Measurements from ENCODE around the gene LAMA2.

LAMA2 gene, protein sequence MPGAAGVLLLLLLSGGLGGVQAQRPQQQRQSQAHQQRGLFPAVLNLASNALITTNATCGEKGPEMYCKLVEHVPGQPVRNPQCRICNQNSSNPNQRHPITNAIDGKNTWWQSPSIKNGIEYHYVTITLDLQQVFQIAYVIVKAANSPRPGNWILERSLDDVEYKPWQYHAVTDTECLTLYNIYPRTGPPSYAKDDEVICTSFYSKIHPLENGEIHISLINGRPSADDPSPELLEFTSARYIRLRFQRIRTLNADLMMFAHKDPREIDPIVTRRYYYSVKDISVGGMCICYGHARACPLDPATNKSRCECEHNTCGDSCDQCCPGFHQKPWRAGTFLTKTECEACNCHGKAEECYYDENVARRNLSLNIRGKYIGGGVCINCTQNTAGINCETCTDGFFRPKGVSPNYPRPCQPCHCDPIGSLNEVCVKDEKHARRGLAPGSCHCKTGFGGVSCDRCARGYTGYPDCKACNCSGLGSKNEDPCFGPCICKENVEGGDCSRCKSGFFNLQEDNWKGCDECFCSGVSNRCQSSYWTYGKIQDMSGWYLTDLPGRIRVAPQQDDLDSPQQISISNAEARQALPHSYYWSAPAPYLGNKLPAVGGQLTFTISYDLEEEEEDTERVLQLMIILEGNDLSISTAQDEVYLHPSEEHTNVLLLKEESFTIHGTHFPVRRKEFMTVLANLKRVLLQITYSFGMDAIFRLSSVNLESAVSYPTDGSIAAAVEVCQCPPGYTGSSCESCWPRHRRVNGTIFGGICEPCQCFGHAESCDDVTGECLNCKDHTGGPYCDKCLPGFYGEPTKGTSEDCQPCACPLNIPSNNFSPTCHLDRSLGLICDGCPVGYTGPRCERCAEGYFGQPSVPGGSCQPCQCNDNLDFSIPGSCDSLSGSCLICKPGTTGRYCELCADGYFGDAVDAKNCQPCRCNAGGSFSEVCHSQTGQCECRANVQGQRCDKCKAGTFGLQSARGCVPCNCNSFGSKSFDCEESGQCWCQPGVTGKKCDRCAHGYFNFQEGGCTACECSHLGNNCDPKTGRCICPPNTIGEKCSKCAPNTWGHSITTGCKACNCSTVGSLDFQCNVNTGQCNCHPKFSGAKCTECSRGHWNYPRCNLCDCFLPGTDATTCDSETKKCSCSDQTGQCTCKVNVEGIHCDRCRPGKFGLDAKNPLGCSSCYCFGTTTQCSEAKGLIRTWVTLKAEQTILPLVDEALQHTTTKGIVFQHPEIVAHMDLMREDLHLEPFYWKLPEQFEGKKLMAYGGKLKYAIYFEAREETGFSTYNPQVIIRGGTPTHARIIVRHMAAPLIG (N-terminal part only)

DNA sequence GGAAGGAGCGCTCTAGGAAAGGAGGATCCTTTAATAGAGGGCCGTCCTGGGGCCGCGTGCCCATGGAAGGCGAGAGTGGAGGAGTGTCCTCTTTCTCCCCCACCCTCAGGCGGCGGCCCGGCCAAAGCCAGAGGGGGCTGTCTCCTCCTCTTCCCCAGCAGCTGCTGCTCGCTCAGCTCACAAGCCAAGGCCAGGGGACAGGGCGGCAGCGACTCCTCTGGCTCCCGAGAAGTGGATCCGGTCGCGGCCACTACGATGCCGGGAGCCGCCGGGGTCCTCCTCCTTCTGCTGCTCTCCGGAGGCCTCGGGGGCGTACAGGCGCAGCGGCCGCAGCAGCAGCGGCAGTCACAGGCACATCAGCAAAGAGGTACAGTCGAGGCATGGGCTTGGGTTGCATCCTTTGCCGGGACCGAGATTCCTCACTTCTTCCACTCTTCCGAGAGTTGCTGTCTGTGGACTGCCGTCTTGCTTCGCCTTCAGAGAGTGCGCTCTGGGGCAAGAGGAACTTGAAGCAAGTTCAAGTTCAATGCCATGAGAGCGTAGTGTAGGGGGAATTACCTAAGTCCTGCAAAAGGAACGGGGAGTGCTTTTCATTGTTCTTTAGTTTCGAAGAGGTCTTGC, at the start of gene LAMA2:
Gene LAMA2, plus strand, starts transcription at position 148 of the 621 bp plus-strand sequence. Its CDS starts 108 bp downstream, at position 256.
- DNase-seq, result no peak

DNA sequence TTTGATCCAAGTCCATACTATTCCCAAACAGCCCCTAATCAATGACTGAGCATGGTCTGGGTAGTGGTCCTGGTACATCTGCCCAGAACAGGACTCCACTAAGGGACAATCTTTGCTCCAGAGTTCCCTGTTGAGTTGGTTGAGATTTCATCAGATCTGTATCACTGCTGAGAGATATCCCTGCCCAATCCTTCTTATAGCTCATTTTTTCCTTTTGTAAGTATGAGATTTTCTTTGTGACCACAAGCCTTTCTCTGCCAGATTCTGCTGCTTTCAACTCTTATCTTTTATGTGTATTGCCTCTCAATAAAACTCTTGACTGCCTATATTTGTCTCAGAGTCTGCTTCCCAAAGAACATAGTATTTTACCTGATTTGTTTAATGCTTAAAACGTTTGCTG, 46.2 kb upstream of the LAMA2 start:
- no peak for DNase-seq

DNA sequence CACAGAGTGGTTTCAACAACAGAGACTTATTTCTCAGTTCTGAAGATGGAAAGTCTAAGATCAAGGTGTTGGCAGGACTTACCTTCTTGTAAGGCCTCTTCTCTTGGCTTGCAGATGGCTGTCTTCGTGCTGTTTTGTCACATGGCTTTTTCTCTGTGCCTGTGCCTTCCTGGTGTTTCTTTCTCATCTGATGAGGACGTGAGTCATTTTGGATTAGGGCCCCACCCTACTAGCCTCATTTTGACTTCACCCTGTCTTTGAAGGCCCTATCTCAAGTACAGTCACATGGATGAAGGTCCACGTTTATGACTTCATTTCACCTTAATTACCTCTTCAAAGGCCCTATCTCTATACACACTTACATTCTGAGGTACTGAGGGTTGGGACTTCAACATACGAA, 41.4 kb upstream of the LAMA2 start:
- no peak for DNase-seq

DNA sequence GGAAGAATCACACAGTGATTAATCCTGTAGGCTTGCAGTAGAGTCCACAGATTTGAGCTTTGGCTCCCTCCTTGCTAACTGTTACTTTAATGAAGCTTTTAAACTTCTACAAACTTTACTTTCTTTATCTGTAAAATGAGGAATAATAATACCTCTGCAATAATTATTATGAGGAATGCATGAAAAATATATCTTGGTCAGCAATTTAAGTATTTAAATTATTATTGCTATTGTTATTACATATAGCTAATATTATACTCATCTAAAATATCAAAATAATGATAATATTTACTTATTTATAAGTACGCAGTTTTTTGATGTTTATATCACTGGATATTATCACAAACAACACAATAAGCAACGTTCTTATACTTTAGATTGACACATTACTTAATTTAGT, 38.3 kb upstream of the LAMA2 start:
- DNase-seq, result no peak

DNA sequence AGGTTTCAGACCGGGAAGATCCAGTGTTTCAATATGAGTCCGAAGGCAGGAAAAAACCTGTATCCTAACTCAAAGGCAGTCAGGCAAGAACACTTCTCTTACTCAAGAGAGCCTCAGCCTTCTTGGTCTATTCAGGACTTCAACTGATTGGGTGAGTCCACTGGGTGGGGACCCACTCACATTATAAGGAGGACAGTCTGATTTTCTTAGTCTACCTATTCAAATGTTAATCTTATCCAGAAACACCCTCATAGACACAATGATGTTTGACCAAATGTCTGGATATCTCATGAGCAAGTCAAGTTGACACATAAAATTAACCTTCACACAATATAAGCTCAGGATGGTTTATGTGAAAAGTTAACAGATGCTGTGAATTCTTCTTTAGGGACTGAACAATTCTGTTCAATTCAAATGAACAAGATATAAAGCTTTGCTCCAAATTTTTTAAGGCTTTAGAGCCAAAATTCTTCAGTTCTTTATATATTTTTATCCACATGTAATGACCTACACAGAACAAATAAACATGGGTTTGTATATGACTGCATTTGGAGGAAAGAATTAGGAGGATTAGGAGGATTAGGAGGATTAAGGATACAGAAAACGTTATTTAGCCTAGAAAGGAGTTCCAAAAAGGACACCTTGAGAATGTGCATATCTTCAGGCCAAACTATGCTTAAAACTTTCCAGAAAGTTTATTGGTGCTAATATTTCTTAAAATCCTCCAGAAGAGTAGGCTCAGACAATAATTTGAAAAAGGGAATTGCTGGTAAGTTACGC, 35.3 kb upstream of the LAMA2 start:
- no peak for DNase-seq

DNA sequence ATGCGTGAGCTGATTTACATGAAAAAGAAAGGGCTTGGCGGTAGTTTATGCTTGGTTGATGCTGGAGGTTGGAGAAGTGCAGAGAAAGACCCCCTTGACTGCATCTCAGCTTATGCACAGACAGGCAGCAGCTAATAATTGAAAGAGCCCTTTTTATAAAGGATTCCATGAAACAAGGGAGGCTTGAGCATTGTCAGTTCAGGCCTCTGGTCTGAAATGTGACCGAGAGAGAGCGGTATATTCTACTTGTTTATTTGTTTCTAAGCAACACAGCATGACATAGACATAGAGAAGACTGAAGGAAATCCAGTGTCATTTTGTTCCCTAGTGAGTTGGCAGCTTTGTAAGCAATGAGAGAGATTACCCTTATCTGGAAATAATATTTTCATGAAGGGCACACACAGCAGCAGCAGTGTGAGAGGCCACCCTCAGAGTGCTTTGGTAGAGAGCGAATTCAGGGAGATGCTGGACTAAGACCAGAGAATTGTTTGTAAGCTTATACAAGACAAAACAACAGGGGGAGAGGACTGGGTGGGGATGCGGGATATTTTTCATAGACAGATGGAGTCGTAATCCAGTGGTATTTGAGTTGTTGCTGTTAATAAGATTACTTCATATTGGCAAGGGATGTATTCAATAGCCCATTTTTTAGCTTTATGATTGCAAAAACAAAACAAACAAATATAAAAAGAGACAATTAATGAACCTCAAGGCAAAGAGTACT, 34.6 kb upstream of the LAMA2 start:
- DNase-seq, result no peak

DNA sequence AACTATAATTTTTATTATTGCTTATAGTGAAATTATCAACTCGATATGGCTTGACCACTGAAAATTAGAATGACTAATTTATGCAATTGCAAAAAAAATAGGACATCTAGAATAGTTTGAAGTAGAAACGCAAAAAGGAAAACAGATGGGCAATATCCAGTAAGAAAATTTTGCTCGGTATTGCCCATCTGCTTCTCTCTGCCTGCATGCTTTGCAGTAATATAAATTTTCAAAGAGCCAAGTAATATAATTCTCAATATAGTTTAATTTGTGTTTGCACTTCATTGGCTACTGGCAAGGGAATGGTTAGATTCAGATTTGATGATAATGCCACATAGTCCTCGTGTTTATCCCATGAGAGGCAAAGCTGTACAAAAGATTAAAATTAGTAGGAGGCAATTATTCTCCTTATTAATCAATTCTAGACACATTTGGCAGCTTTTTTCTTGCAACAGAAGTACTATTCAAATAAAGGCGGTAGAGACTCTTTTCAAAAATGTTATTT, 27.3 kb upstream of the LAMA2 start:
- no peak for DNase-seq

DNA sequence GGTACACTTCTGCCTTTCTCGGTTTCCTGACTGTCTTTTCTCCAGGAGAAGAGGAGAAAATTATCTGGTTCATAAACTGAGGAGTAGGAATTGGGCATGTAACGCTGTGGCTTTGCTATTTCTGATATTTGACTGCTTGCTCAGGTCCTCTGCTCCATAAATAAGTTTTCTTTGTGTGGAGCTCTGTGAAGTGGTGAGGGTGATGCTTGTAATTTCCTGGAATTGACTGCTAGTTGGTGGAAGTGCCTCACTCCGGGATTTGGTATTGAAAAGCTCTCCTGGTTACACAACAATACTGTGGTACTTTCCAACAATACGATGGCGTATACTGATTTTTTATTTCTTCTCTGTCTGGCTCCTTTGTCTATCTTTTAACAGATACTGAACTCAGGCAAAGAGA, 25.1 kb upstream of the LAMA2 start:
- no peak for DNase-seq

DNA sequence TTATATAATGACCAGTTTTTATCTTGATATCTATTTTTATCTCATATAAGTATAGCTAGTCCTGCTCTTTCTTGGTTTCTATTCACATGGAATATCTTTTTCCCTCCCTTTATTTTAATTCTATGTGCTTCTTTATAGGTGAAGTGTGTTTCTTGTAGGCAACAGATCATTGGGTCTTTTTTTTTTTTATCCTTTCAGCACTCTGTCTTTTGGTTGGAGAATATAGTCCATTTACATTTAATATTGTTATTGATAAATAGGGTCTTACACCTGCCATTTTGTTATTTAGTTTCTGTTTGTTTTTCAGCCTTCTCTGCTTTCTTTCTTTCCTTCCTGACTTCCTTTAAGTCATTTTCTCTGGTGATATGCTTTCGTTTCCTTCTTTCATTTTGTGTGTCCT, 22.2 kb upstream of the LAMA2 start:
- DNase-seq, result no peak

DNA sequence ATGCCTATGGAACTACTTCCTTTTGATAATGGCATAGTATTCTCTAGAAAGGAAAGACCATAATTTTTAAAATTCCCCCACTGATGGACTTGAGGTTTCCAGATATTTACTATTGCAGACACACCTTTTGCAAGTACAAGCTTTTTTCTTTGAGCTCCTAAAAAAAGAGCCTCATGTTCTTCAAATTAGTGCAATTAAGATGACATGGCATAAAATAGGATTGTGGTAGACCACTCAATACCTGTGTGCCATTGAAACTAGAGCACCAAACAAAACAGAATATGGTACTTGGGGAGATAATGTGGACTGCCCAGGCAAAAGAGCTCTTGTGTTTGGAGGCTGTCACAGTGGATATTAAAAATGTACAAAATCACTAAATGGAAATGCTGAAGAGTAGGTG, 19.0 kb upstream of the LAMA2 start:
- DNase-seq, result no peak

DNA sequence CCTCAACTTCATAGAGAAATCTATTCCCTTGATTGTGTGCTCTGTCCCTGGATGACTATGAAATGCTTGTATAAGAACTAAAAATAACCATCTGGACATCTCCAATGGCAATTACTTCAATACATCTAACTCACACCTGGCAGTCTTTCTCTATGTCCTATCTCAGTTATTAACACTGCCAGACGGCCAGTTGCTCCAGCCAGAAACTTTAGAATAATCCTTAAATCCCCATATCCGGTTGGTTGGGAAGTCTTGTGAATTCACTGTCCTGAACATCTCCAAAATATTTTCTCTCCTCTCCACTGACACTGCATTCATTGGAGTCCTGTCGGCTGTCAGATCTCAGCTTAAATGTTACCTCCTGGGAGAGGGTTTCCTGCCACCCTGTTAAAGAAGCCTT, 12.2 kb upstream of the LAMA2 start:
- DNase-seq, result no peak

DNA sequence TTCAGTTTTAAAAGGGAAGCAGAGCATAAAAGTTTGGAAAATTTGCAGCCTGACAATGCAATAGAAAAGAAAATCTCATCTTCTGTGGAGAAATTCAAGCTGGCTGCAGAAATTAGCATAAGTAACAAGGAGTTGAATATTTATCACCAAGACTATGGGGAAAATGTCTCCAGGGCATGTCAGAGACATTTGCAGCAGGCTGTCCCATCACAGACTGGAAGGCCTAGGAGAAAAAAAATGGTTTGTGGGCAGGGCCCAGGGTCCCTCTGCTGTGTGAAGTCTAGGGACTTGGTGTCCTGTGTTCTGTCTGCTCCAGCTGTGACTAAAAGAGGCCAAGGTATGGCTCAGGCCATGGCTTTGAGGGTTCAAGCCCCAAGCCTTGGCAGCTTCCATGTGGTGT, 8.1 kb upstream of the LAMA2 start:
- no peak for DNase-seq

DNA sequence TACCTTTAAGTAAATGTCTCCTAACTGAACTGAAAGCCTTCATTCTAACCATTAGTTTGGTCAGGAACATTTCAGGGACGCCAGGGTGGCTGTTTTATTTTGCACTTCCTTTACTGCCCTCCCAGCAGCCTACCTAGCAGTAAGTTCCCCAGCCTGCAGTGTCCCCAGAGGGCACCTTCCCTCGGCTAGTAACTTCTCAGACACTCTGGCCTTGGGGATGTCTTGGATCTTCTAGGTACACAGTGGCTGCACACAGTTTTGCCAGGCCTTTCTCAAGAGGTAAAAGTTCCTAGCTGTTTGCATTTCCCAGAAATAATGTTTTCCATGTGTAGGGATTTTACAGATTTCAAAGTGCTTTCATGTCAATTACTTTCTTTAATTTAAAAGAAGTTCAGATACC, 378 bp upstream of the LAMA2 start:
- no peak for DNase-seq

DNA sequence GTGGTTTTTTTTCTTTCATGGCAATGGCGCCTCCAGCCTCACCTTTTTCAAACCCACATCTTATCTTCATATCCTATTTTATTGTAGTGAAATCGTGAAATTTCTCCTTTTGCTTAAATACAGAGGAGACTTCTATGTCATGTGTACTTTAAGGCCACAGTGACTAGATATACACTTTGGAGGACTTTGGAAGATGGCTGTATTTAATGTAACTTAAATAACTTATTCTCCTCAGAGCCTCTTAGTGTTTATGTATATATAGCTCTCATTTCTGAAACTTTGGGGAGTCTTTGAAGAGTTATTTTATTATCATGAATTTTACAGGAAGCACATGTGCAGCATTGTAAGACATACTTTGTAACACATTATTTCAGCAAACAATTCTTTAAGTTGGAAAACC, 968 bp downstream of the LAMA2 start:
- no peak for DNase-seq

DNA sequence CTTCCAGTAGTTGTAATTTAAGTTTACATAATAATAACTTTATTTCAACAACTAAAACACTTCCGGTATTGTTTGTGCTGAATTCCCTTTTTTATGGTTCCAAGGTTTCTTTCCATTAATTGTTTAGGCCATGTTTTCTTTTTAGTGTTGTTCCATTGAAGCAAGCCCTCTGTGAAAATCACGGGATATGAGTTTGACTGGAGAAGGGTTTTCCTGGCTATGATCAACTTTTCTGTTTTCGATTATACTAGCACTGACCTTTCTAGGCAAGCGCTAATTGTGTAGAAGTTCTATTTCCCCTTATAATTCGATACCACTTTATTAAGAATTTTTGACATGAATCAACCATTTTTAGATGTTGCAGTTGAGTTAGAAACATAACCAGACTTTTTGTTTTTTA, 2.4 kb downstream of the LAMA2 start:
- DNase-seq, result no peak

DNA sequence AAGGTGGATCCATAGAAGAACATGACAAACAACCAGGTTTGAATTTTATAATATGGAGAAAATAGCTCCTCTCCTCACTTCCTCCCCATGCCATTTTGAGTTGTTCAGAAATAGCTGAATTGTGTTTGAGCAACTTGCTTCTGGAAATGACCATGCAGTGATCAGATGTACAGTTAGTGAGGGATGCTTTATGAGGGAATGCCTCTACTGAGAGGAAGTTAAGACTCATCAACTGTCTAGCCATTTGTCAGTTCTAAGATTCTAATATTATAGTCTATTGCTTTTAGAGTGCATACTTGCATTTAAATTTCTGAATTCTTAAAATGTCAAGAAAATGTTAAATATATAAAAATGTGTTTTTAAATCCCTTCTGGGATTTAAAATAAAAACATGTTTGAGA, 3.8 kb downstream of the LAMA2 start:
- no peak for DNase-seq

DNA sequence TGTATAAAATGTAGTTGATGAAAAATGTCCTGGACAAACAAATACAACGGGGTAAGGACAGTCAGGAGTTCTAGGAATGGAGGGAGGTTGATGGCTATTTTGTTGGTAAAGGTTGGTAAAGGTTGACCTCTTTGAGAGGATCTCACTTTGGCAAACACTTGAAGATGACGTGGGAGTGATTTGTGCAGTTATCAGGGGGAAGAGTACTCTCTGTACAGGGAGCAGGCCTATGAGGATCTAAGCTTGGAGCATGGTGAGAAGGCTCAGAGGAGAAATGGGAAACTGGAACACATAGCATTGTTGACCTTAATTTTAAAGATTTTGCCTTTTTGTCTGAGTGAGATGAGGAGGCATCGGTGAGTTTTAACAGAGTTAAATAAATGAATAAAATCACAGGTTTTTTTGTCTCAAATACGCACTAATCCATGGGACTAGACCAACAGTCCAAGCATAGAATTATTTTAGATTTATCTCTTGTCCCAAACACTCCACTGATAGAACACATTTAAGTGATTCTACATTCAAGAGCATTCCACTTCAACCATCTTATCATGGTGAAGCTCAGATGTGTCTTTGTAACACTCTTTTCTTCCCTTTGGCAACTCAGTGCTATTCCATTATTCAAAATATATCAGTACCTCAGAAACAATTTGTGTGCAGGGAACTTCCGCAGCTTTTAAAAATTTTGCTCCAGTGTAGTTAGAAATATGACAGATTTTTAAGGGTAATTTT, 5.7 kb downstream of the LAMA2 start:
- DNase-seq, result no peak

DNA sequence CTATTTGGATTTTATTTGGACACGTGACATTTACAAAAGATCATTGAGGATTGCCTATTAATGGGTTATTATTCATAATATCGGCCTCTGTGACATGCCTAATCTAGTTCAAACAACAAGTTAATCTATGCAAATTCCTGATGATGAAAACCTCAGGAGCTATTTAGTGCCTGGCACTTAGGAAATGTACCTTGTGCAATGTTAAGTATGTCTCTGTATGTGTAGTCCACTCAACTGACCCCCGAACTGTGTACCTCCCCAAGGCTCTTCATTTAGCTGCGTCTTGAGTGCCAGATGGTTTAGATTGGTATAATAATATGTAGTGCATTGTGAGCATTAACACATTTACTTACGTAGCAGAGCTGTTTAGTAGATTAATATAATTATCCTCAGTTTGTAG, 6.9 kb downstream of the LAMA2 start:
- DNase-seq, result no peak

DNA sequence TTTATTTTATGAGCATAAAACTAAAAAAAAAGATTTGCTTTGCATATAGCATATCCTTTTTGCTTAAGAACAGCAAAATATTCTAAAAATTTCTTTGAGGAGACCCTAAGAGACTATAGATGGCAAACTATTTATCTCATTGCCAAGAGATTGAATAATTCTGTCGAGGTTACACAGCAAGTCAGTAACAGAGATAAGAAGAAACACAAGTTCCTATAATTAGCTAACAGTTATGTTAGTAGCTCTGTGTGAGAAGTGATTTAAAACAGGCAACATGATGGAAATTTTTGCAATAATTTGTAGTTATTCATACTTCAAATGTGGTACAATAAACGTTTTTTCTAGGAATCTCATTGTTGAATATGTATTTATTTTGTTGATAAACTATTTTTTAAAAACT, 9.1 kb downstream of the LAMA2 start:
- DNase-seq, result no peak

DNA sequence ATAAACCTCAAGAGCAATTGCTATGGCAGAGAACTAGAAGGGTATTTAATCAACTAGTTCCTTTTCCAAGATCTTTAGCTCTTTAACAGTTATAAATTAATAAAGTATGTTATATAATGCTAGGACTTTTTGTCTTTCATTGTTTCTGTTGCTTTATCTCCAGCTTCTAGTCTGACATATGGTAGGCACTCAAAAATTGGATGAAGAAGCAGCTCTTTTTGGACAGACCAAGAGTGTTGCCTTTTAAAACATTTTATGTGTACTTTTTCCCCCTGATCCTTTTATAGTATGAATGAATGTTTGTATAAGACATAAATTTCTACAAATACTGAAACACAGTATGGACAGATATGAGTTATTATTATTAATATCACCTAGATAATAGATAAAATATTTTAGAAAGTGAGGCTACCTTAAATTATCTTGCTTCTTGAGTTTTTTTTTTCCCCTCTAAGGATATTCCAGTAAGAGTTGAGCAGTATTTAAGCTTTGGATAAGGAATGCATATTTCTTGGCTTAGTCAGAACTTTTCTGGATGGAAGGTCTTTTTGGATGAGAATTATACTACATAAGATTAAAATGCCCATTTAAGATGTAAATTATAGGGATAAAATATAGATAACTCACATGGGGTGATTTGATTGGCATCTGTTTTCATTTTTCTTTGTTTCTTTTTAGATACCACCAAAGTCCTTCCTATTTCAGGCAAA, 16.6 kb downstream of the LAMA2 start:
- no peak for DNase-seq

Measured in NCI-H2029 treated with DMSO at 0.1 percent for 48 hours (cell line).